IMR-90 (cell line): ENCODE data around the gene LAMA2. TPM values are rescaled to one million over a fixed set of nuclear protein-coding genes. Genes with fewer than 3 reads are reported as not detected.

Experiments
- ATAC-seq: fragments of 200-7000 bp; cut with Tn5 transposase; 2 replicates; pipeline ENCODE4 v1.9.1; 2020; ENCODE audit warnings: low read depth, mild to moderate bottlenecking, moderate library complexity
- BruUV-seq: library from RNA; stranded (reverse); fragments of 400-500 nt; replicated peaks from 2 replicates; lab custom pipeline; 2021; lab: Mats Ljungman, UMichigan
- CTCF ChIA-PET: fragments of 300-600 bp; formaldehyde crosslinking; extraction: SDS; loops from one replicate; lab custom pipeline; 2021; ENCODE audit warnings: antibody characterized with exemption; lab: Yijun Ruan, JAX
- POLR2A ChIA-PET: fragments of 300-600 bp; sonication (Branson Sonifier 250); formaldehyde crosslinking; loops from one replicate; lab custom pipeline; 2022; ENCODE audit warnings: antibody characterized with exemption; ENCODE audit not compliant: unreplicated experiment; lab: Charles Lee
- DNase-seq: peaks from one replicate; pipeline ENCODE4 v3.0.0; 2013
- H2AFZ ChIP-seq: replicated peaks from 2 replicates; pipeline ENCODE3; 2013; ENCODE audit warnings: low read length, mild to moderate bottlenecking; ENCODE audit not compliant: poor library complexity
- H2AK5ac ChIP-seq: 2 replicates; pipeline ENCODE4 v1.6.1; 2013; ENCODE audit warnings: low read depth, low read length, inconsistent platforms
- H2AK9ac ChIP-seq: replicated peaks from 2 replicates; pipeline ENCODE3; 2013; ENCODE audit warnings: mild to moderate bottlenecking, low read depth, low read length, moderate library complexity; ENCODE audit not compliant: poor library complexity
- H2BK120ac ChIP-seq: 2 replicates; pipeline ENCODE4 v1.6.1; 2013; ENCODE audit warnings: low read depth, low read length, inconsistent platforms
- H2BK15ac ChIP-seq: 3 replicates; pipeline ENCODE4 v1.6.1; 2013; ENCODE audit warnings: low read depth, low read length, inconsistent platforms
- H2BK20ac ChIP-seq: 2 replicates; pipeline ENCODE4 v1.6.1; 2013; ENCODE audit warnings: low read depth, mild to moderate bottlenecking, inconsistent platforms, low read length, moderate library complexity
- H2BK5ac ChIP-seq: 2 replicates; pipeline ENCODE4 v1.6.1; 2013; ENCODE audit warnings: mild to moderate bottlenecking, low read depth, low read length, inconsistent platforms; ENCODE audit not compliant: poor library complexity, severe bottlenecking
- H3K14ac ChIP-seq: replicated peaks from 2 replicates; pipeline ENCODE4 v1.6.1; 2013; ENCODE audit warnings: low read depth, low read length, inconsistent platforms
- H3K18ac ChIP-seq: 2 replicates; pipeline ENCODE4 v1.6.1; 2013; ENCODE audit warnings: low read depth, low read length, control low read depth
- H3K23ac ChIP-seq: 2 replicates; pipeline ENCODE4 v1.6.1; 2013; ENCODE audit warnings: low read depth, low read length, inconsistent platforms
- H3K27ac ChIP-seq: 2 replicates; pipeline ENCODE4 v1.5.1; 2013; ENCODE audit warnings: mild to moderate bottlenecking, control low read depth, low read length; ENCODE audit not compliant: insufficient read depth
- H3K27me3 ChIP-seq: 2 replicates; pipeline ENCODE4 v1.6.1; 2013; ENCODE audit warnings: low read length; ENCODE audit not compliant: control insufficient read depth, insufficient read depth
- H3K36me3 ChIP-seq: 2 replicates; pipeline ENCODE4 v1.6.1; 2013; ENCODE audit warnings: low read length, mixed read lengths; ENCODE audit not compliant: control insufficient read depth, insufficient read depth
- H3K4ac ChIP-seq: 2 replicates; pipeline ENCODE4 v1.6.1; 2013; ENCODE audit warnings: low read depth, low read length, inconsistent platforms
- H3K4me1 ChIP-seq: 2 replicates; pipeline ENCODE4 v1.6.1; 2013; ENCODE audit warnings: low read length, mixed read lengths; ENCODE audit not compliant: control insufficient read depth, insufficient read depth
- H3K4me2 ChIP-seq: 2 replicates; pipeline ENCODE4 v1.6.1; 2013; ENCODE audit warnings: low read depth, mild to moderate bottlenecking, control low read depth, low read length, moderate library complexity
- H3K4me3 ChIP-seq: 2 replicates; pipeline ENCODE4 v1.5.1; 2013; ENCODE audit warnings: low read depth, mild to moderate bottlenecking, control low read depth, low read length, moderate library complexity; ENCODE audit not compliant: insufficient read depth
- H3K56ac ChIP-seq: 2 replicates; pipeline ENCODE4 v1.6.1; 2013; ENCODE audit warnings: low read length, inconsistent platforms; ENCODE audit not compliant: insufficient read depth; ENCODE audit errors: extremely low read depth
- H3K79me1 ChIP-seq, 2 experiments: 2 replicates each; pipeline ENCODE4 v1.6.1; 2013; ENCODE audit warnings: low read length in 2 of 2, inconsistent platforms in 1 of 2, low read depth in 1 of 2
- H3K9ac ChIP-seq: 2 replicates; pipeline ENCODE4 v1.6.1; 2013; ENCODE audit warnings: low read depth, low read length, control low read depth
- H3K9me1 ChIP-seq: 2 replicates; pipeline ENCODE4 v1.6.1; 2013; ENCODE audit warnings: low read length, inconsistent platforms; ENCODE audit not compliant: insufficient read depth
- H3K9me3 ChIP-seq: 2 replicates; pipeline ENCODE4 v1.6.1; 2013; ENCODE audit warnings: low read length; ENCODE audit not compliant: control insufficient read depth, insufficient read depth
- H4K20me1 ChIP-seq: 2 replicates; pipeline ENCODE4 v1.6.1; 2013; ENCODE audit warnings: low read length, inconsistent platforms; ENCODE audit not compliant: insufficient read depth
- H4K5ac ChIP-seq: 2 replicates; pipeline ENCODE4 v1.6.1; 2013; ENCODE audit warnings: mild to moderate bottlenecking, low read depth, low read length, control low read depth
- H4K8ac ChIP-seq, 2 experiments: 2 replicates each; pipeline ENCODE4 v1.6.1; 2013; ENCODE audit warnings: low read depth in 2 of 2, low read length in 2 of 2, control low read depth in 1 of 2, inconsistent platforms in 1 of 2
- H4K91ac ChIP-seq: 2 replicates; pipeline ENCODE4 v1.6.1; 2013; ENCODE audit warnings: low read depth, low read length, inconsistent platforms; ENCODE audit not compliant: insufficient read depth
- FOS ChIP-seq: fragments of 150-350 bp; IDR thresholded peaks from 2 replicates; pipeline ENCODE4 v1.6.1; 2016; ENCODE audit warnings: low read depth, low read length
- MAFK ChIP-seq: IDR thresholded peaks from 2 replicates; pipeline ENCODE4 v1.6.1; 2012; ENCODE audit warnings: low read depth, low read length, improper control_type of control experiment
- WGBS, 2 experiments: methylation state at CpG; one replicate each; pipeline versions ENCODE4 v1.1.5 to v1.1.7; 2013; ENCODE audit warnings: missing lambda C conversion rate in 2 of 2; ENCODE audit not compliant: insufficient read length in 1 of 2; ENCODE audit errors: extremely low coverage in 2 of 2; 5-methylcytosine and 5-hydroxymethylcytosine counted together
- dilution Hi-C: fragments of 300-500 bp; cut with HindIII; formaldehyde crosslinking; loops from one replicate; pipeline ENCODE4 v1.14.3; 2018; ENCODE audit warnings: low sequenced_read_pairs; ENCODE audit not compliant: unreplicated experiment
- in situ Hi-C: fragments of 300-500 bp; cut with MboI; formaldehyde crosslinking; loops from 3 replicates; pipeline ENCODE4 v1.14.3; 2019; ENCODE audit warnings: low sequenced_read_pairs, inconsistent platforms, mixed read lengths
- intact Hi-C: fragments of 100-400 bp; cut with micrococcal nuclease; formaldehyde crosslinking; loops from 2 replicates; pipeline ENCODE4 v1.10.0; 2022
- polyA plus RNA-seq, 3 experiments: library from polyadenylated mRNA; depleted of rRNA; stranded (reverse); fragments of >200 nt; gene quantifications; 2 replicates each; pipeline ENCODE4 v1.2.3, GENCODE V29; 2012; ENCODE audit warnings: low replicate concordance in 1 of 3
- total RNA-seq: library from RNA; depleted of rRNA; stranded (reverse); fragments of >200 nt; gene quantifications from 2 replicates; pipeline ENCODE4 v1.2.3, GENCODE V29; 2012

Gene LAMA2
- total and polyA plus RNA-seq, 2 of the 4 experiments (the other 2 are of a cell fraction) = 9.9 to 13.3 TPM

GRCh38 chr6:129016844-129017243 lies 133.9 kb downstream of the LAMA2 start:
- Histone ChIP-seq H3K4ac (no peak overlapping the region), H3K9me1 (no peaks in the 10 kb centered on the region), H3K4me1 (no peaks in the 10 kb centered on the region), H4K91ac (no peak overlapping the region), H3K23ac (no peak overlapping the region), H3K4me2 (no peak overlapping the region), H3K79me1 (no peaks in the 10 kb centered on the region), H3K27ac (no peak overlapping the region), H4K20me1 (no peaks in the 10 kb centered on the region), H3K36me3 (no peaks in the 10 kb centered on the region), H3K18ac (no peak overlapping the region), H2BK120ac (no peak overlapping the region), H3K4me3 (no peak overlapping the region), H2AK9ac (no peak overlapping the region), H2BK5ac (no peak overlapping the region), H3K9me3 (no peaks in the 10 kb centered on the region), H2BK20ac (no peak overlapping the region), H3K9ac (no peak overlapping the region), H3K27me3 (no peaks in the 10 kb centered on the region), H3K56ac (no peak overlapping the region), H4K5ac (no peak overlapping the region), H2AFZ (no peak overlapping the region), H4K8ac (no peak overlapping the region), H2BK15ac (no peak overlapping the region), H3K14ac (no peak overlapping the region), H2AK5ac (no peak overlapping the region)
- ATAC-seq (no peak), DNase-seq (no peak)
- no peak for TF ChIP-seq FOS
- peak; percentile 99 for TF ChIP-seq MAFK
- dilution Hi-C loops = no loop called here
- intact Hi-C loops = no loop called here
- in situ Hi-C loops = no loop called here
- ChIA-PET POLR2A (no interaction called here), CTCF (no interaction called here)
- BruUV-seq = no TSS peak
- no CpG with 5 or more reads among the region's 3 CpGs for WGBS, 2 experiments
